ENCODE data around the gene STX1A.
"Not testable (repeated sequence)": the region's sequence is repeated elsewhere in the genome, so short reads cannot be mapped to it uniquely, and the experiment has no call there.

STX1A gene

GRCh38 chr7:73734619-73735527 is 15.4 kb upstream of the STX1A start:
- peak; percentile 85 for FAIRE-seq

- FAIRE-seq: no peak
Observed at GRCh38 chr7:73732397-73732796, 12.9 kb upstream of the STX1A start.

- no peak for FAIRE-seq
Observed at GRCh38 chr7:73730485-73730884, 11.0 kb upstream of the STX1A start.

GRCh38 chr7:73728551-73728950 is 9.1 kb upstream of the STX1A start:
- no peak for FAIRE-seq

- no peak for FAIRE-seq
Observed at GRCh38 chr7:73727952-73728351, 8.5 kb upstream of the STX1A start.

- FAIRE-seq: no peak
Observed at GRCh38 chr7:73726083-73726466, 6.6 kb upstream of the STX1A start.

GRCh38 chr7:73723813-73724212 is 4.3 kb upstream of the STX1A start:
- no peak for FAIRE-seq

GRCh38 chr7:73722785-73723184 is 3.3 kb upstream of the STX1A start:
- no peak for FAIRE-seq

- not testable (repeated sequence) for FAIRE-seq
Observed at GRCh38 chr7:73722182-73722581, 2.7 kb upstream of the STX1A start.

GRCh38 chr7:73721377-73721817 is 1.9 kb upstream of the STX1A start:
- FAIRE-seq: no peak

- FAIRE-seq: not testable (repeated sequence)
Observed at GRCh38 chr7:73720443-73720842, 974 bp upstream of the STX1A start.

GRCh38 chr7:73719806-73720169 is 319 bp upstream of the STX1A start:
- no peak for FAIRE-seq

- FAIRE-seq: no peak
Observed at GRCh38 chr7:73718438-73718881, 1.0 kb downstream of the STX1A start.

GRCh38 chr7:73717991-73718405 is 1.5 kb downstream of the STX1A start:
- no peak for FAIRE-seq

GRCh38 chr7:73717025-73717807 is 2.3 kb downstream of the STX1A start:
- FAIRE-seq: no peak

GRCh38 chr7:73716318-73716890 is 3.1 kb downstream of the STX1A start:
- FAIRE-seq: no peak

GRCh38 chr7:73715648-73716317 is 3.7 kb downstream of the STX1A start:
- no peak for FAIRE-seq

- FAIRE-seq: not testable (repeated sequence)
Observed at GRCh38 chr7:73713319-73713718, 6.2 kb downstream of the STX1A start.

GRCh38 chr7:73712773-73713172 is 6.7 kb downstream of the STX1A start:
- FAIRE-seq: no peak

- FAIRE-seq: no peak
Observed at GRCh38 chr7:73708961-73709549, 10.4 kb downstream of the STX1A start.

GRCh38 chr7:73707045-73707631 is 12.3 kb downstream of the STX1A start:
- FAIRE-seq: no peak

Measured in A204.1 (cell line).